GM12878 (cell line): ENCODE results near the gene CYBC1. TPM values are rescaled to one million over a fixed set of nuclear protein-coding genes. Genes with fewer than 3 reads are reported as not detected.

Source experiments
- ATAC-seq: fragments of 200-7000 bp; cut with Tn5 transposase; 3 replicates; pipeline ENCODE4 v1.9.1; 2020; ENCODE audit warnings: mild to moderate bottlenecking, moderate library complexity
- BruUV-seq: library from RNA; stranded (reverse); fragments of 400-500 nt; replicated peaks from 2 replicates; lab custom pipeline; 2021; lab: Mats Ljungman, UMichigan
- CTCF ChIA-PET: fragments of 300-600 bp; sonication (Branson Sonifier 250); formaldehyde crosslinking; extraction: SDS; loops from one replicate; lab custom pipeline; 2021; ENCODE audit warnings: inconsistent platforms; lab: Yijun Ruan, JAX
- POLR2A ChIA-PET: fragments of 350-600 bp; formaldehyde crosslinking; extraction: SDS; loops from one replicate; lab custom pipeline; 2021; ENCODE audit warnings: inconsistent platforms; lab: Charles Lee
- RAD21 ChIA-PET: fragments of 300-600 bp; sonication (Branson Sonifier 250); formaldehyde crosslinking; loops from one replicate; lab custom pipeline; 2023; ENCODE audit warnings: antibody characterized with exemption; ENCODE audit not compliant: unreplicated experiment; lab: Charles Lee
- SMC1A ChIA-PET: fragments of 300-600 bp; sonication (Branson Sonifier 250); formaldehyde crosslinking; loops from one replicate; lab custom pipeline; 2023; ENCODE audit not compliant: unreplicated experiment, uncharacterized antibody; lab: Charles Lee
- DNase-seq: peaks from one replicate; pipeline ENCODE4 v3.0.0-alpha.2; 2011; ENCODE audit warnings: low read depth, low spot score
- FAIRE-seq: peaks from 3 replicates; lab custom pipeline; 2011; peaks lifted over from hg19 to GRCh38; lab: Jason Lieb, UNC
- H2AFZ ChIP-seq: 2 replicates; pipeline ENCODE4 v1.6.0; 2011; ENCODE audit warnings: low read depth, low read length, control low read depth; ENCODE audit not compliant: control insufficient read depth
- H3K27ac ChIP-seq: 2 replicates; pipeline ENCODE4 v1.5.1; 2011; ENCODE audit warnings: control low read depth; ENCODE audit not compliant: control insufficient read depth, insufficient read depth
- H3K27me3 ChIP-seq, 2 experiments: replicated peaks in 1 of 2; 2 replicates each; pipeline versions ENCODE4 v1.6.0 to v1.6.1; 2011; ENCODE audit warnings: low read length in 1 of 2; ENCODE audit not compliant: control insufficient read depth in 2 of 2, insufficient read depth in 2 of 2
- H3K36me3 ChIP-seq, 2 experiments: 2 replicates each; pipeline ENCODE4 v1.5.1; 2011; ENCODE audit warnings: low read length in 1 of 2; ENCODE audit not compliant: control insufficient read depth in 2 of 2, insufficient read depth in 2 of 2
- H3K4me1 ChIP-seq: 2 replicates; pipeline ENCODE4 v1.6.1; 2011; ENCODE audit warnings: mild to moderate bottlenecking, low read length, moderate library complexity, mixed read lengths; ENCODE audit not compliant: control insufficient read depth, insufficient read depth
- H3K4me2 ChIP-seq: 2 replicates; pipeline ENCODE4 v1.6.0; 2011; ENCODE audit warnings: control low read depth; ENCODE audit not compliant: control insufficient read depth, insufficient read depth
- H3K4me3 ChIP-seq: fragments of 200-600 bp; sonication (generic); 2 replicates; pipeline ENCODE4 v1.5.1; 2016
- H3K79me2 ChIP-seq: 2 replicates; pipeline ENCODE4 v1.6.0; 2011; ENCODE audit warnings: low read length; ENCODE audit not compliant: control insufficient read depth, insufficient read depth
- H3K9ac ChIP-seq: 2 replicates; pipeline ENCODE4 v1.8.0; 2011; ENCODE audit warnings: low read length, control low read depth, mixed read lengths; ENCODE audit not compliant: control insufficient read depth, insufficient read depth
- H3K9me3 ChIP-seq: replicated peaks from 3 replicates; pipeline ENCODE4 v1.5.1; 2011; ENCODE audit warnings: mild to moderate bottlenecking, low read length; ENCODE audit not compliant: control insufficient read depth, insufficient read depth
- H4K20me1 ChIP-seq: 2 replicates; pipeline ENCODE4 v1.6.0; 2011; ENCODE audit not compliant: control insufficient read depth, insufficient read depth
- BCLAF1 ChIP-seq: fragments of 450-650 bp; IDR thresholded peaks from 2 replicates; pipeline ENCODE4 v1.6.1; 2017; ENCODE audit warnings: antibody characterized with exemption, mild to moderate bottlenecking, moderate library complexity
- CBX3 ChIP-seq: fragments of 200-600 bp; sonication (generic); IDR thresholded peaks from 2 replicates; pipeline ENCODE4 v1.6.1; 2016; ENCODE audit warnings: low read depth, borderline replicate concordance
- CEBPB ChIP-seq, 2 experiments: fragments of 150-350 bp in 1 of 2; IDR thresholded peaks; 2 replicates each; pipeline ENCODE4 v1.6.1; 2012 to 2014; ENCODE audit warnings: low read depth in 2 of 2, low read length in 2 of 2, borderline replicate concordance in 1 of 2, inconsistent platforms in 1 of 2
- ETV6 ChIP-seq, 2 experiments: fragments of 450-650 bp in 1 of 2; IDR thresholded peaks in 1 of 2; conservative IDR thresholded peaks in 1 of 2; 2 replicates each; pipeline ENCODE4 v1.6.1; 2014; ENCODE audit warnings: antibody characterized with exemption in 1 of 2, borderline replicate concordance in 1 of 2, low read depth in 1 of 2, mild to moderate bottlenecking in 1 of 2, moderate library complexity in 1 of 2
- FOXK2 ChIP-seq: fragments of 450-650 bp; IDR thresholded peaks from 2 replicates; pipeline ENCODE4 v1.6.1; 2017; ENCODE audit warnings: mild to moderate bottlenecking, moderate library complexity
- HCFC1 ChIP-seq: fragments of 150-350 bp; IDR thresholded peaks from 2 replicates; pipeline ENCODE4 v1.6.1; 2014; ENCODE audit warnings: low read length
- IRF3 ChIP-seq: fragments of 450-650 bp; IDR thresholded peaks from 2 replicates; pipeline ENCODE4 v1.6.1; 2014; ENCODE audit warnings: mild to moderate bottlenecking
- MYB ChIP-seq: fragments of 150-350 bp; IDR thresholded peaks from 2 replicates; pipeline ENCODE4 v1.6.1; 2014; ENCODE audit warnings: mild to moderate bottlenecking, low read depth, low read length, borderline replicate concordance
- TARDBP ChIP-seq: IDR thresholded peaks from 2 replicates; pipeline ENCODE4 v1.6.1; 2016; ENCODE audit warnings: borderline replicate concordance
- USF2 ChIP-seq: IDR thresholded peaks from 2 replicates; pipeline ENCODE4 v1.6.1; 2011; ENCODE audit warnings: low read depth, low read length, improper control_type of control experiment, borderline replicate concordance
- ZNF622 ChIP-seq: fragments of 450-650 bp; IDR thresholded peaks from 2 replicates; pipeline ENCODE4 v1.6.1; 2017; ENCODE audit warnings: mild to moderate bottlenecking, inconsistent platforms
- WGBS: methylation state at CpG from one replicate; pipeline ENCODE4 v1.1.6; 2016; ENCODE audit warnings: low lambda C conversion rate; ENCODE audit not compliant: insufficient replicate concordance, insufficient coverage; ENCODE audit errors: missing lambda C conversion rate; 5-methylcytosine and 5-hydroxymethylcytosine counted together
- in situ Hi-C: fragments of 300-500 bp; cut with MboI; formaldehyde crosslinking; loops from 9 replicates; pipeline ENCODE4 v1.14.3; 2018; ENCODE audit warnings: mixed read lengths
- intact Hi-C: fragments of 100-400 bp; cut with micrococcal nuclease; formaldehyde crosslinking; loops from one replicate; pipeline ENCODE4 v1.14.2; 2022; ENCODE audit not compliant: unreplicated experiment
- polyA plus RNA-seq, 11 experiments: library from polyadenylated mRNA; depleted of rRNA in 4 of 11; unstranded in 6 of 11; stranded (reverse) in 5 of 11; fragments of >200 nt; fragmentation: Nextera tagmentation in 4 of 11; fragmentation: Illumina TruSeq in 1 of 11; extraction: Ambion mirVana in 4 of 11; extraction: Trizol in 1 of 11; gene quantifications; 1 replicate in 1 of 11; 2 replicates in 10 of 11; pipeline versions ENCODE4 v1.2.1 to v1.2.3, GENCODE V29; 2011 to 2016; ENCODE audit warnings: inconsistent platforms in 2 of 11, missing spikeins in 2 of 11, low read depth in 1 of 11
- total RNA-seq, 4 experiments: library from RNA; depleted of rRNA in 3 of 4; stranded (reverse); fragments of >200 nt in 3 of 4; fragmentation: Illumina TruSeq in 1 of 4; extraction: Trizol in 1 of 4; gene quantifications; 2 replicates each; pipeline versions ENCODE4 v1.2.1 to v1.2.3, GENCODE V29; 2013 to 2021

Gene CYBC1
- total and polyA plus RNA-seq, 10 of the 15 experiments (the other 5 are each of a cell fraction or from before 2014, with no cell fraction given) = 4.2 to 162 (median 133) TPM

GRCh38 chr17:82465023-82465603 is 14.6 kb upstream of the CYBC1 start:
- Histone ChIP-seq H3K79me2 (no peaks in the 10 kb centered on the region; the same call in 1 of the 2 replicates), H3K27me3 (no peaks in the 10 kb centered on the region)
- TF ChIP-seq CBX3 = no peak
- TF ChIP-seq, all 136 proteins: peak for 0
- Histone ChIP-seq H3K9ac (no peak overlapping the region), H3K27ac (no peak overlapping the region), H3K36me3 (peaks cover 18 to 65% of the 10 kb centered on the region in 2 experiments), H2AFZ (no peak overlapping the region), H3K9me3 (no peaks in the 10 kb centered on the region), H3K4me2 (no peak overlapping the region), H3K4me1 (no peaks in the 10 kb centered on the region), H3K4me3 (no peak overlapping the region), H4K20me1 (no peaks in the 10 kb centered on the region; the same call in 1 of the 2 replicates)
- ChIA-PET SMC1A (no interaction called here), RAD21 (no interaction called here), CTCF (interaction anchor here (0.5 kb wide), 1 partner anchor 42 kb away, joined by 3 read pairs; no protein-coding TSS in a partner anchor), POLR2A (no interaction called here)
- intact Hi-C loops (no loop called here), in situ Hi-C loops (no loop called here)
- 91% methylated on average over 7 of the region's 7 CpGs for WGBS
- no TSS peak for BruUV-seq
- no peak for DNase-seq
- ATAC-seq = no peak
- no peak for FAIRE-seq

- ATAC-seq (no peak), DNase-seq (no peak), FAIRE-seq (no peak)
- H2AFZ ChIP-seq = no peak overlapping the region
- H3K27ac ChIP-seq = no peak overlapping the region
- no peaks in the 10 kb centered on the region for H3K4me1 ChIP-seq
- H3K27me3 ChIP-seq = no peaks in the 10 kb centered on the region
- ChIA-PET RAD21 (no interaction called here), SMC1A (no interaction called here), POLR2A (no interaction called here), CTCF (interaction anchor here (0.5 kb wide), 1 partner anchor 41 kb away, joined by 3 read pairs; no protein-coding TSS in a partner anchor)
- no TSS peak for BruUV-seq
- H3K79me2 ChIP-seq = peaks cover under 1% of the 10 kb centered on the region
- H3K36me3 ChIP-seq = peaks cover 18 to 65% of the 10 kb centered on the region in 2 experiments
- intact Hi-C loops (no loop called here), in situ Hi-C loops (no loop called here)
- no peak overlapping the region for H3K4me3 ChIP-seq
- H3K4me2 ChIP-seq = no peak overlapping the region
- no peaks in the 10 kb centered on the region; the same call in 1 of the 2 replicates for H4K20me1 ChIP-seq
- no peaks in the 10 kb centered on the region for H3K9me3 ChIP-seq
- 98% methylated on average over 11 of the region's 11 CpGs for WGBS
- no peak overlapping the region for H3K9ac ChIP-seq
- TF ChIP-seq ETV6 (conservative IDR thresholded peaks at IDR 0.05 in 1 of 2, IDR thresholded peaks at IDR 0.05 in 1 of 2; ENCODE audit: borderline replicate concordance in 1 of 2, low read depth in 1 of 2) (no peak), USF2 (no peak), IRF3 (no peak), TARDBP (no peak), FOXK2 (no peak), MYB (no peak), ZNF622 (no peak), BCLAF1 (no peak), CEBPB (IDR thresholded peaks at IDR 0.05; ENCODE audit: borderline replicate concordance in 1 of 2, low read depth in 2 of 2, low read length in 2 of 2) (no peak), HCFC1 (no peak)
Observed at GRCh38 chr17:82464567-82464929, 14.0 kb upstream of the CYBC1 start.
